Left renal cortex interstitium (tissue), 4 donors: ENCODE data around the gene TMSB10. TPM values are rescaled to one million over a fixed set of nuclear protein-coding genes. Genes with fewer than 3 reads are reported as not detected.
"Not testable (repeated sequence)": the region's sequence is repeated elsewhere in the genome, so short reads cannot be mapped to it uniquely, and the experiment has no call there.

Experiments used
- DNase-seq, 4 donors: peaks; one replicate each; pipeline ENCODE4 v3.0.0-alpha.2; 2013; ENCODE audit warnings: low read depth in 4 of 4, low spot score in 2 of 4, missing footprints in 1 of 4
- polyA plus RNA-seq, 4 donors: library from polyadenylated mRNA; unstranded; fragments of 120-200 nt; gene quantifications; one replicate each; pipeline ENCODE4 v1.2.1, GENCODE V29; 2013; ENCODE audit not compliant: insufficient read length in 4 of 4

Gene TMSB10
- polyA plus RNA-seq, 4 donors = 1,436 to 1,953 (median 1,590) TPM

GRCh38 chr2:84900971-84901370 lies 4.5 kb upstream of the TMSB10 start:
- DNase-seq = no peak

GRCh38 chr2:84901593-84902120 lies 3.8 kb upstream of the TMSB10 start:
- no peak for DNase-seq

- DNase-seq = no peak
These were observed 2.9 kb upstream of the TMSB10 start for GRCh38 chr2:84902526-84902925.

- no peak for DNase-seq
These were observed 1.3 kb upstream of the TMSB10 start for GRCh38 chr2:84904151-84904550.

- DNase-seq = peak in 1 of 4 donors; percentile 36
These were observed 710 bp upstream of the TMSB10 start for GRCh38 chr2:84904717-84905174.

- no peak for DNase-seq
These were observed 848 bp downstream of the TMSB10 start for GRCh38 chr2:84906108-84906899.

GRCh38 chr2:84906900-84907714 lies 1.7 kb downstream of the TMSB10 start:
- peak in 1 of 4 donors; percentile 49 for DNase-seq

GRCh38 chr2:84908948-84909713 lies 3.7 kb downstream of the TMSB10 start:
- no peak for DNase-seq

- no peak for DNase-seq
These were observed 5.8 kb downstream of the TMSB10 start for GRCh38 chr2:84911135-84911678.

GRCh38 chr2:84912984-84913383 lies 7.5 kb downstream of the TMSB10 start:
- DNase-seq = no peak

- DNase-seq = no peak
These were observed 8.9 kb downstream of the TMSB10 start for GRCh38 chr2:84914334-84914733.

GRCh38 chr2:84915675-84916074 lies 10.2 kb downstream of the TMSB10 start:
- not testable (repeated sequence) for DNase-seq

GRCh38 chr2:84917821-84918220 lies 12.4 kb downstream of the TMSB10 start:
- not testable (repeated sequence) for DNase-seq

GRCh38 chr2:84918430-84918829 lies 13.0 kb downstream of the TMSB10 start:
- no peak for DNase-seq

GRCh38 chr2:84919885-84920580 lies 14.6 kb downstream of the TMSB10 start:
- DNase-seq = peak in 1 of 4 donors; percentile 13

GRCh38 chr2:84923009-84923408 lies 17.6 kb downstream of the TMSB10 start:
- DNase-seq = no peak

- no peak for DNase-seq
These were observed 19.0 kb downstream of the TMSB10 start for GRCh38 chr2:84924173-84925106.

GRCh38 chr2:84925336-84925723 lies 19.9 kb downstream of the TMSB10 start:
- DNase-seq = no peak
